ENCODE data around the gene MAP2.

MAP2 gene

DNA sequence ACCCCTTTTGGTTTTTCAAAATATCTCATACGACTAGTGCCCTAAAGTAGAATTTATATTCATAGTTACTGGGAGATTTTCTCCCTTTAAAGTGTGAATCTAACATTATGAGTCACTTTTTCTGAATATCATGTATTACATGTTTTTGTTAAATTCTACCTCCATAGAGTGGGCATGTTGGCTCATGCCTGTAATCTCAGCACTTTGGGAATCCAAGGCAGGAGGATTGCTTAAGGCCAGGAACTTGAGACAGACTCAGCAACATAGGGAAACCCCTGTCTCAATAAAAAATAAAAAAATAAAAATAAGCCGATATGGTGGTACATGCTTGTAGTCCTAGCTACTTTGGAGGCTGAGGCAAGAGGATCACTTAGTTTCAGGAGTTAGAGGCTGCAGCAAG lies 302.5 kb downstream of the MAP2 start:
- DNase-seq (no peak), ATAC-seq (no peak)

DNA sequence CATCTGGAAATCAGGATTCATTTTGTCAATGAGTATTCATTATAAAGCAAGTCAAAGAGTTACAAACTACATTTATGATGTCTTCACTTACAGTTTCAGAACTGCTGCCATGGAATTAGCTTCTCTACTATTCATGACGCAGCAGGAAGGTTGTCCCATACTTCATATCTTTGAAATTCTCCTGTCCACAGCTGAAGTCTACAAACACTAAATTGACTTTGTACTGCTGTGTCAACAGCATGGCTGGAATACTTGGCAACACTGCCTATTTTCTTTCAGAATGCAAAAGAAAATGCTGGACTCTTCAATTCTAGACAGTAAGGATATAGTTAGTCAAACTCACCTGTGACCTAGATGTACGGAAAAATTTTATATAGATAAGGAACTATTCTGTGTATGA lies 303.2 kb downstream of the MAP2 start:
- DNase-seq (no peak), ATAC-seq (no peak)

DNA sequence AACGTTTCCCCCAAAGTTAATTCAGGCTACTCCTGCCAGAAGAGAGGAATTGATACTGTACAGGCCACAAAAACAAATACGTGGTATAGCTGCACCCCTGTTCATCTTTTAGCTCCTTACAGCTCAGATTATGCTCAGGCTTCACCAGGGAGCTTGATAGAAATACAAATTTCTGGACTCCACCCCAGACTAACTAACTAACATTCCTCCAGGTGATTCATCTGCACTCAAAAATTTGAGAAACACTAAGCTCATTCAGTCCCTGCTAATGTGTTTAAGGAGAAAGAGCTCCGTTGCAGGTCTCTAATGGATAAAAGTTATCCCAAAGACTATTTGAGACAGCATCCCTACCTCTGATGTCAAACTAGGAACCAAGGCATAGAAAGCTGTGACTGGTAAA lies 311.0 kb downstream of the MAP2 start:
- DNase-seq (no peak), ATAC-seq (no peak)

DNA sequence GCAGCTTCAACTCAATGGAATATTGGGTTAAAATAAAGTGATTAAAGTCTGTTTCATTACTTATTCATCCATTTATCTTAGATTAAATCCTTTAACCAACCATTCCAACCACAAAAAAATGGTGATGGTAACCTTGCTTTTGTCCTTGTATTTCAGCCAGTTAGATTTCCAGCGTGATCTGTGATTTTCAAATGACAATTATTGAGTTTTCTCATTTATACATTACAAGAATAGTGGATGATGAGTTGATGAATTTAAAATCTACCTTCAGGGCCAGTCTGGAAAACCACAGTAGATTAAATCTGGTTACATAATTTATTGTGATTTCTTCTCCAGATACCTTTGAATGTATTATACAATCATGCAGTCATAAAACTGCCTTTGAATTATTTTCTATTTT lies 318.1 kb downstream of the MAP2 start:
- DNase-seq, result no peak
- ATAC-seq, result no peak

DNA sequence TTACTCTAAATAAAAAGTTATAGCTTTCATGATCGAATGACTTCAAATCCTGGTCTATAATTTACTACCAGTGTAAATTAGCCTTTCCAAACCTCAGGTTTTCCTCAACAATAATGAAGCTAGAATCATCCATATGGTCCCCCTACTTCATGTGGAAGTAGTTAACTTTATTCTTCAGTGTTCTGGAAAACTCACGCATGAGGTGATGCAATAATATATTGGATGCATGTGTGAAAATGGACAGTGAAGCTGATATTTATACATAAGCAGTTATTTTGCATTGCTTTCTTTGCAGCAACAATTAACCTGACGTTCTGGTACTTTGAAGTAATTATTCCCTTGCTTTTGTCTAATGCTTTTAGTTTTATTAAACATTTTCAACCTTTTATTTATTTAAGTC lies 329.2 kb downstream of the MAP2 start:
- ATAC-seq (no peak), DNase-seq (no peak)

DNA sequence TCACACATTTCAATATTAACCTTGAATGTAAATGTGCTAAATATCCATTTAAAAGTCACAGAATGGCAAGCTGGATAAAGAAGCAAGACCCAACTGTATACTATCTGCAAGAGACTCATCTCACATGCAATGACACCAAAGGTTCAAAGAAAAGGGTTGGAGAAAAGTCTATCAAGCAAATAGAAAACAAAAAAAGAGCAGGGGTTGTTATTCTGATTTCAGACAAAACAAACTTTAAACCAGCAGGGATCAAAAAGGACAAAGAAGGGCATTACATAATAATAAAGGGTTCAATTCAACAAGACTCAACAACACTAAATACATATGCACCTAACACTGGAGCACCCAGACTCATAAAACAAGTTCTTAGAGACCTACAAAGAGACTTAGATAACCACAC lies 333.3 kb downstream of the MAP2 start:
- no peak for ATAC-seq

DNA sequence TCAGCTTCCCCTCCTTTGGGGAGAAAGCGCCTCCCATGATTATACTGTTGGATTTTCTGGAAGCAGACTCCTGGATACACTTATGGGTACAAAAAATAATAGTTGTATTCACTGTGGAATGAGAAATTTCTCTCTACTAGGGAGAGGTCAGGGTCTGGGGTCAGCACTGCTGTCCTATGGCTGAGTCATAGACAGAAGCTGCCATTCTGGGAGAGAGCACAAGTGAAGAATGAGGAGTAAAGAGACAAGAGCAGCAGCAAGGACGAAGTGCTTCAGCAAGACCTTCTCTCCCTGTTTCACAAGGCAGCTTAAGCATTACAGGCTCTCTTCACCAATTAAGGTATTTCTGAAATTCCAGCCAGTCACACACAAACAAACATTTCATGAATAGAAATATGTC lies 337.7 kb downstream of the MAP2 start:
- no peak for ATAC-seq

More for the DNA sequence above, 333.3 kb downstream of the MAP2 start:
- no peak for DNase-seq

DNA sequence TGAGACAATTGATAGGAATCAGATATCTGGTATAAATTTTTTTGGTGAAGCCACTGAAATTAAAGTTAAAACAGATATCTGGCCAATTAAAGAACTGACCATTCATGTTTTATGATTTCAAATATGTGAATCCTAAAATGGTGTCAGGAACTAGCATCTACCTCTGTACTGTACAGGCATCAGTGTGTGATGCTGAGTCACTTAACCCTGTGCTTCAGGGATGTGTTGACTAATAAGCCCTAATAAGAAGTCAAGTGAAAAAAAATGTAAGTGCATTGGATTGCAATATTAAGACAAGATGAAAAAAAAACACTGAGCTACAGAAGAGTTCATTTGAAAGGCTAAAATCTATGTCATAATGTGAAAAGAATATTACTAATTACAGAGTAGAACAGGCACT lies 338.7 kb downstream of the MAP2 start:
- ATAC-seq (no peak), DNase-seq (no peak)

More for the DNA sequence above, 337.7 kb downstream of the MAP2 start:
- no peak for DNase-seq

DNA sequence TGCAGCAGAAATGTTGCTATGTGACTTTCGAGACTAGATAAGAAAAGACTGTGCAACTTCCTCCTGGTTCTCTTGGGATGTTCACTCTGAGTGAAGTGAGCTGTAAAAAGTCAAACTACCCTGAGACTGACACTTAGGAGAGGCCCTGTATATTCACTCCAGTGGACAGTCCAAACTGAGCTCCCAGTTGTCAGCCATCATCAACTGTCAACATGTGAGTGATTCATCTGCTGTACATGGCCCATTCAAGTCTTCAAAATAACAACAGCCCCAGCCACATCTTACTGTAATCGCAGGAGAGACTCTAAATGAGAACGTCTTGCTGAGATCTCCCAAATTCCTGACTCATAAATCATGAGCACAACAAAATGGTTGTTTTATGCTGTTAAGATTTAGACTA lies 339.3 kb downstream of the MAP2 start:
- no peak for ATAC-seq
- DNase-seq, result no peak

DNA sequence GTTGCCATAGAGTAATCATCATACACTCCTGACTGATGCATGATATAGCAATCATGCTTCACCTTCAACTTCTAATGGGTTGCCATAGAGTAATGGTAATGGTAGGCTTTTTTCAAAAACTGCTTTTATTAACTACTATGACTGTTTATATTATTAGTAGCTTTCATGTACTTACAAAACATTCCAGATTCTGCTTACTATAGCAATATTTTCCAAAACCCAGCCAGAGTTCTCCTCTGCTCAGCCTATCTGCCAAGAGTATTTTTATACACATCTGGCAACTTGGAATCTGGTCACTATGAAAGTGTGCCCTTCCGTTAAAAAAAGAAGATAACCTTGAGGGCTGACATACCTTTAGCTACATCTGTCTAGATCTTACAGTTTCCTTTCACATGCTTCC lies 342.8 kb downstream of the MAP2 start:
- ATAC-seq (no peak), DNase-seq (no peak)

DNA sequence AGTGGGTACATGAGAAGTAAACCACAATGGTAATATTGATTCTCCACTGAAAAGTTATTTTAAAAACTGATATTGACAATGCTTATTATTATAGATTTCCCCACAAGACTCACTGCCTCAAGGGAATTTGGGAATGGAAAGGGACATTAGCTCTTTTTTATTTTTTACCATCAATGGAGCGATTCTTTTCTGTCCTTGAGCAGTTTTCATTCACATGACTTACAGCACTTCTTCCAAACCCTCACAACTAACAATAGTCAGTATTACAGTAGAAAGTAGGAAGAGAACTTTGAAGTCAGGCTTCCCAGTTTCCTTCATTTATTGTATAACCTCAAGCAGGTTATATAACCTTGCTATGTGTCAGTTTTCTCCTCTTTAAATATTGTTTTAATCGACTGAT lies 343.5 kb downstream of the MAP2 start:
- no peak for ATAC-seq
- no peak for DNase-seq

DNA sequence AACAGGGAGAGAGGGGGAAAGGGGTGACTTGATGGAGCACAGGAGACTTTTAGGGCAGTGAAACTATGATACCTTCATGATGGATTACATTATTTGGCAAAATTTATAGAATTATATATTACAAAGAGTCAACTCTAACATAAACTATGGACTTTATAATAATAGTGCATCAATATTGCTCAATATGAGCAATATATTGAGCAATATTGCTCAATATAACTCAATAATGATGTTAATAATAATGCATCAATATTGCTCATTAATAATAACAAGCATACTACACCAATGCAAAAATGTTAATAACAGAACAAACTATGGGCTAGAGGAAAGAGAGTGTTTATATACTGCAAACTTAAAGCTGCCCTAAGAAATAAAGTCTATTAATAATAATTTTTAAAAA lies 344.7 kb downstream of the MAP2 start:
- no peak for DNase-seq
- no peak for ATAC-seq

DNA sequence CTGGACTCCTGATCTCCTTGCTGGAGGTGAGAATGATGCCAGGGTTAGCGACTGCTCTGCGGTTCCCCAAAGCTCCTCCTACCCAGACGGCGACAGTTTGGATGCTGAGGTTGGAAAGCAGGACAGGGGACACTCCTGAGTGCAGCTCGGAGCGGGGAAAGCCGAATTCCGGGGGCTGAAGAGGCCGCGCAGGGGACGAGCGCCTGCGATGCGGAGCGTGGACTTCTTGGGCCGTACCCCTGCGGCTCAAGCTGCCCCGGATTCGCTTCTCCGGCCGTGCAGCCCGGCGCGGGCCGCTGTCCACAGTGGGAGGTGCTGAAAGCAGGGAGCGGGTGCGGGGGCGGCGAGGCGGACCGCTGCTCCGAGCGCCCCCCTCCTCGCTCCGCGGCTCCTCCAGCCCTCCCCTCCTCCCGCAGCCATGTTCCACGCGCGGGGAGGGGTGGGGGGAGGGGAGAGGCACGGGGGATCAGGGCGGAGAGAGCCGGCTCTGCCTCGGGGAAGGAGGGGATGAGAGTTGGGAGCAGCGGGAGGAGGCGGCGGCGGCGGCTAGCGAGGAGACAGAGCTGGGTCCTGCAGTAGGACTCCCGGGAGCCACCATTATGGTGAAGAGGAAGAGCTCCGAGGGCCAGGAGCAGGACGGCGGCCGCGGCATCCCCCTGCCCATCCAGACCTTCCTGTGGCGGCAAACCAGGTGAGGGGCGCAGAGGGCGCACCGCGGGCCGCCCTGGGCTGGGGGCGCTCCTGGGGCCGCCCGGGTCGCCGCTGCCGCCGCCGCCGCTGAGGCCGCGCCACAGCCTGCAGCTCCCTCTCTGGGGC lies 347.8 kb downstream of the MAP2 start, which contains the start of gene UNC80:
Gene UNC80, plus strand, starts transcription at position 359 of the 816 bp plus-strand sequence. Its CDS starts 241 bp downstream, at position 600.
- no peak for ATAC-seq

DNA sequence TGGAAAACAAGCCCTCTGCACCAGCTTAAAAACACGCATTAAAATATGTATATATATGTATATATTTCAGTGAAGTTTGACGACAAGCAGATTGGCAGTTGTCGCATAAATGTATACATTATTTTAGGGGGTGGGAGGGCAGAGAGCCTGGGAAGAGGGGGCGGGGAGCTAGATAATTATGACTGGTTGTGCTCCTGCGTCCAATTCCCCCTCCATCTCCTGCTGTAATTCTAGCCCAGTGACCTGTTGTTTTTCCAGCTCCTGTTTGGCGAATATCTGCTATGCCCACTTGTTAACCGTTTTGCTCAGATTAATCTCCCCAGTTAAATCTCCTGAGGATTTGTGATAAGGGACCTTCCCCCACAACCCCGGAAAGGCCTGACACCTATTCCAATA lies 348.4 kb downstream of the MAP2 start:
- ATAC-seq (no peak), DNase-seq (no peak)

More for the DNA sequence above, 347.8 kb downstream of the MAP2 start, which contains the start of gene UNC80:
- peak; percentile 33 for DNase-seq

DNA sequence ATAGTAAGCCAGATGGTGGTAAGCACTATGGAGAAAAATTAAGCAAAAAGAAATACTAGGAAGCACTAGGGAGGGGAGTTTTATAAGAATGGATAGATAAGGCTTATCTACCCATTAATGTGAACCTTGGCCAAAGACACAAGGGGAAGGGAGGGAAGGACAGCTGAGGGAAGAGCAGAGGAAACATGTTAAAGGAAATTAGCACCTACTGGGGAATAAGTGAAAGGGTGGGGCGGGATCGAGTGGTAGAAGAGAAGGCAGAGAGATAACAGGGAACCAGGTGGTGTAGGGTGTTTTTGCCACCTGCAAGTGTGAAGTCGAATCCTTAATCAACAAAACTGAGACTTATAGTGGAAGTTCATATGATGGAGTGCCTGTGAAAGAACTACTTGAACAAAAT lies 349.5 kb downstream of the MAP2 start:
- DNase-seq, result no peak
- ATAC-seq, result no peak

Data from stimulated activated naive CD8-positive, alpha-beta T cell treated with anti-CD3 and anti-CD28 coated beads, Interleukin-15, Interleukin-2, amounts not matched to agents 100 U/mL and 50 U/mL, for 24 hours (primary cell).